GM19025 (cell line): ENCODE measurements around the gene CHMP4B.

ENCODE experiments used
- ATAC-seq: cut with Tn5 transposase; IDR thresholded peaks from one replicate; pipeline ENCODE4 v1.9.1; 2021; ENCODE audit warnings: mild to moderate bottlenecking, low read depth, moderate library complexity; ENCODE audit not compliant: unreplicated experiment

CHMP4B gene

GRCh38 chr20:33816191-33816590 is 5.0 kb downstream of the CHMP4B start:
- ATAC-seq = no peak

GRCh38 chr20:33817411-33817810 is 6.3 kb downstream of the CHMP4B start:
- no peak for ATAC-seq

- ATAC-seq = no peak
These were observed 8.3 kb downstream of the CHMP4B start for GRCh38 chr20:33819456-33819855.

DNA sequence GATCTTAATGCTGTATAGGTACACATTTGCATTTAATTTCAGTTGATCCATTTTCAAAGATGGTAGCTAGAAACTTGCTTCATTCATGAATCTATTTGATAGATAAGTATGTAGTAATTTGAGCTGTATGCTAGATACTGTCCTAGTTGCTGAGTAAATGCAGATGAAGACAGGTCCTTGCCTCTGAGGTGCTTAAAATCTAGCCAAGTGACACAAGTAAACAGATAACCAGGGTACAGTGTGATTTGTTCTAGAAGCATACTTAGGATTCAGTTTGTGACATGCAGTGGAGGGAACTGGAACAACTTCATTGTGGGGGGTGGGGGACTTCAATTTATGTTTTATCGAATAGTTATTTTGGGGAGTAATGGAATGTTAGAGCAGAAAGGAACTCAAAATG is 9.2 kb downstream of the CHMP4B start:
- no peak for ATAC-seq

DNA sequence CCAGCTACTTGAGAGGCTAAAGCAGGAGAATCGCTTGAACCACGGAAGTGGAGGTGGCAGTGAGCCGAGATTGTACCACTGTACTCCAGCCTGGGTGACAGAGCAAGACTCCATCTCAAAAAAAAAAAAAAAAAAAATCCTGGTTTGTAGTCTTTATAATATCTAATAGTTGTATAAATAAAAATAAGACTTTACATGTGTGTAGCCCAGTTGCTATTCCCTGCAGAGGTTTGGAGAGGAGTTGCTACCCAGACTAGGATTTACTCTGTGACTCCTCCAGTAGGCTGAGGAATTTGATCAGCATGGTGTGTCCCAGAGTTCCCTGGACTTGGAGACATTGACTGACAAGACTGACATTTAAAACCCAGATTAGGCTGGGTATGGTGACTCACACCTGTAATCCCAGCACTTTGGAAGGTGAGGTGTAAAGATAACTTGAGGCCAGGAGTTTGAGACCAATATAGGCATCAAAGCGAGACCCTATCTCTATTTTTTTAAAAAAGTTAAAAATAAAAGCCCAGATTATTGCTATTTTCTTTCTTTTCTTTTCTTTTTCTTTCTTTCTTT is 10.2 kb downstream of the CHMP4B start:
- no peak for ATAC-seq

- ATAC-seq = no peak
These were observed 11.3 kb downstream of the CHMP4B start for GRCh38 chr20:33822423-33822822.

DNA sequence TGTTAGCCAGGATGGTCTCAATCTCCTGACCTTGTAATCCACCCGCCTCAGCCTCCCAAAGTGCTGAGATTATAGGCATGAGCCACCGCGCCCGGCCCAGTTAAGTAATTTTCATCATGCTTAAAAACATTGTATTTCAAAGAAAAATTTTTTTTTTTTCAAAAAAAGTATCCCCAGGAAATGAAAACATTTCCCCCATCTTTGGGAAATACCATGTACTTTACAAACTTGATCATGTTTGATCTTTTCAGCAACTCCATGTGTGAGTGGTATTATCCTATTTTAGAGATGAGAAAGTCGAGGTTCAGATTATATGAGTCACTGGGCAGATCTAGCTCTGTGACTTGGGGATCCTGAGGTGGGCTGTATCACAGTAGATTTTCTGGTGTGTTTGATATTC is 11.8 kb downstream of the CHMP4B start:
- ATAC-seq = no peak

- ATAC-seq = no peak
These were observed 13.7 kb downstream of the CHMP4B start for GRCh38 chr20:33824852-33825251.

DNA sequence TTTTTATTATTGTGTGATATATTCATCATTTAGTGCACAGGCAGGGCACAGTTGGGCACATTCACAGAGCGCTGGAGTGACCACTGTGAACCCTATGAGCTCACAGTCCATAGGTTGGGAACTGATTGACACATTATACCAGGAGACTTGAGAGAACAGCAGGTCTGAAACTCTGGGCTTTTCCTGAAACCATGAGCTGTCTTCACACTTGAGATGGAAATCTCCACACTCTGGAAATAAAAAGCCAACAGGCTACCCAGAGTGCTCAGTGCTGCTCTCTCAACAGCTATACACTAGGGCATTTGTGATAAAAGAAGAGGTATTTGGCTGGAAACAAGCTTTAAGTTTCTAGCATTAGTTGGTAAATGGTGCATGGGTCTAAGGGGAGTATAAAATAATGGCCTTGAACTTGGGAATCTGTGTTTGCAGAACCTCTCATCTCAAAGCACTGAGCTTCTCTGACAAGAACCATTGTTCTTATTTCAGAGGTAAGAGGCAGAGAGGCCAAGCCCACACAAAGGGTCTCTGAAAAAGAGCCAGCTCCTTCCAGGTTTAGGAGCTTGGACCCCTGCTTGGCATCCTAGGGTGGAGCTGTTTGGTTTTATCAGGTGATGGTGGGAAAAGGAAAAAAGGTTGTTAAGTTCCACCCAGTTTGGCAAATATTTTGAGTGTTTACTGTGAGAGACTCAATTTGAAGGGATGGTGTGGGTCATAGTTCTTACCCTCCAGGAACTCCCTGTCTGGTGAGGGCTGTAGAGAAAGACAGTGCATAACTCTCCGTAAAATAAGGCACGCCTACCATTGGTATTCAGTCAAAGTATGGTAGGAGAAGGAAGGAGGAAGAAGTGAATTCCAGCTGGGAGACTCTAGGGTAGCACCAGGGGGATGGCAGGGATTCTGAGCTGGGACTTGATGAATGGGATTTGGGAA is 14.5 kb downstream of the CHMP4B start:
- no peak for ATAC-seq

- ATAC-seq = no peak
These were observed 15.2 kb downstream of the CHMP4B start for GRCh38 chr20:33826270-33826897.

- ATAC-seq = no peak
These were observed 16.0 kb downstream of the CHMP4B start for GRCh38 chr20:33827109-33827508.

GRCh38 chr20:33827634-33828325 is 16.6 kb downstream of the CHMP4B start:
- no peak for ATAC-seq

DNA sequence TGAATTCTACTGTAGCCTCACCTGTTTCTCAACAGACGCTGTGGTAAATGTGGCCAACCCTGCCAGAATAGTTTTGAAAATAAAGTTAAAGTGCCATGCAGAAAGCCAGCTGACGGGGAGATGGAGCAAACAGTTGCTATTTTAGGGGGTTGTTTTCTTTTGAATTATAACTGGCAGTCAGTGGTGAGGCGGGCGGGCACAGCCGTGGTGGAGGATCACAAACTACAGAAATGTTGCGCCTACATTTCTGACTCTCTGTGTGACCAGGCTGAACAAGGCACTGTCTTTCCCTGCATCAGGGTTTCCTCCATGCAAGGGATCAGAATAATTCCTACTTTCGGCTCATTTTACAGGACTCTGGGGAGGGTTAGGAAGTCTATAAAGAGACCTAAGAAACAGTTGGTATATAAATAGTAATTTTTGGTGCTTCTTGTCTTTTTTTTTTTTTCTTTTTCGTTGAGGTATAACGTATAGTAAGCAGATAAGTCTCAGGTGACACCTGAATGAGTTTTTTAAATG is 17.2 kb downstream of the CHMP4B start:
- no peak for ATAC-seq

- no peak for ATAC-seq
These were observed 17.9 kb downstream of the CHMP4B start for GRCh38 chr20:33828967-33829560.

DNA sequence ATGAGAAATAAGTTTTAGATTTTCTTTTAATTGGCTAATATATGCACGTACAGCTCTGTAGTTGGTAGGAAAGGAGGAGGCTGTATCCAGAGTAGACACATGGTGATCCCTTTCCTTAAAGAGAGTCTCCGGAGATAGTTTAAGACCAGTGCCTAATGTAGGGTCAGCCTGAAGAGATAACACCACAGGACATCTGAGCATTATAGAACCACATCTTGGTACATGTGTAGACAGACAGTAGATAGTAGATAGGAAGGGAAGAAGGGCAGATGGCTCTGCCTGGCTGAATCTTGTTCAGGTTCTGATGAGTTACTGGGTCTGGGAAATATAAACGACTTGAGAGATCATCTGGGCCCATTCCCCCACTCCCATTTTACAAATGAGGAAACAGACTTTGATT is 18.5 kb downstream of the CHMP4B start:
- no peak for ATAC-seq

DNA sequence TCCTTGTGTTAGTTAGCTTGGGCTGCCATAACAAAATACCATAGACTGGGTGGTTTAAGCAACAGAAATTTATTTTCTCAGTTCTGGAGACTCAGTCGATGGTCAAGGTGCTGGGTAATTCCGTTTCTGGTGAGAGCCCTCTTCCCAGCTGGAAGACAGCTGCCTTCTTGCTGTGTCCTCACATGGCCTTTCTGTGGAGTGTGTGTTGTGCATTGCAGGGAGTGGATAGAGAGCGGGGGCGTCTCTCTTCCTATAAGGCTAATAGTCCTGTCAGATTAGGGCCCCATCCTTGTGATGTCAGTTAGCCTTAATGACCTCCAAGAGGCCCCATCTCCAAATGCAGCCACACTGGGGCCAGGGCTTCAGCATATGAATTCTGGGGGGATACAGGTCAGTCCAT is 19.2 kb downstream of the CHMP4B start:
- no peak for ATAC-seq

- ATAC-seq = no peak
These were observed 21.1 kb downstream of the CHMP4B start for GRCh38 chr20:33832103-33832804.

- no peak for ATAC-seq
These were observed 22.2 kb downstream of the CHMP4B start for GRCh38 chr20:33833333-33833732.

- ATAC-seq = no peak
These were observed 24.5 kb downstream of the CHMP4B start for GRCh38 chr20:33835615-33836172.
